ENCODE data around the gene CPT2. TPM values are rescaled to one million over a fixed set of nuclear protein-coding genes. Genes with fewer than 3 reads are reported as not detected.

CPT2 gene
- total RNA-seq, 1 donor from 2014 or later, result 24.8 TPM

GRCh38 chr1:53210352-53210751, 13.7 kb downstream of the CPT2 start:
- no peak for DNase-seq (ENCODE audit: low spot score in 2 of 2)
- Histone ChIP-seq H3K36me3 (peaks cover 57 to 91% of the 10 kb centered on the region in 2 donors), H3K4me1 (no peaks in the 10 kb centered on the region), H3K4me3 (no peak overlapping the region), H3K9me3 (no peaks in the 10 kb centered on the region), H3K27me3 (no peaks in the 10 kb centered on the region), H3K27ac (no peak overlapping the region)
- intact Hi-C loops (cut with DNase I), result no loop called here
- TF ChIP-seq CTCF (IDR thresholded peaks at IDR 0.05), result no peak

- intact Hi-C loops (cut with DNase I), result no loop called here
- Histone ChIP-seq H3K27me3 (no peaks in the 10 kb centered on the region), H3K9me3 (no peaks in the 10 kb centered on the region), H3K27ac (no peak overlapping the region), H3K4me3 (no peak overlapping the region), H3K4me1 (no peaks in the 10 kb centered on the region), H3K36me3 (peaks cover 55 to 91% of the 10 kb centered on the region in 2 donors)
- no peak for DNase-seq (ENCODE audit: low spot score in 2 of 2)
- TF ChIP-seq CTCF (IDR thresholded peaks at IDR 0.05), result no peak
Observed at GRCh38 chr1:53210954-53211353, 14.3 kb downstream of the CPT2 start.

- Histone ChIP-seq H3K4me3 (no peak overlapping the region), H3K9me3 (no peaks in the 10 kb centered on the region), H3K27ac (no peak overlapping the region), H3K36me3 (peaks cover 44 to 71% of the 10 kb centered on the region in 2 donors), H3K4me1 (peaks cover 0 to 2% of the 10 kb centered on the region in 2 donors), H3K27me3 (no peaks in the 10 kb centered on the region)
- no peak for DNase-seq (ENCODE audit: low spot score in 2 of 2)
- intact Hi-C loops (cut with DNase I), result no loop called here
- no peak for TF ChIP-seq CTCF (IDR thresholded peaks at IDR 0.05)
Observed at GRCh38 chr1:53214376-53214940, 17.8 kb downstream of the CPT2 start.

- intact Hi-C loops (cut with DNase I), result no loop called here
- H3K9me3 ChIP-seq, result no peaks in the 10 kb centered on the region
- peaks cover 3 to 12% of the 10 kb centered on the region in 2 donors for H3K4me1 ChIP-seq
- DNase-seq (ENCODE audit: low spot score in 2 of 2), result no peak
- H3K27me3 ChIP-seq, result no peaks in the 10 kb centered on the region
- no peak for TF ChIP-seq CTCF (IDR thresholded peaks at IDR 0.05)
- no peak overlapping the region for H3K4me3 ChIP-seq
- peaks cover 22 to 34% of the 10 kb centered on the region in 2 donors for H3K36me3 ChIP-seq
- H3K27ac ChIP-seq, result no peak overlapping the region
Observed at GRCh38 chr1:53218201-53218600, 21.6 kb downstream of the CPT2 start.

- Histone ChIP-seq H3K36me3 (peaks cover 9 to 19% of the 10 kb centered on the region in 2 donors), H3K9me3 (no peaks in the 10 kb centered on the region), H3K27me3 (no peaks in the 10 kb centered on the region), H3K27ac (peak overlapping the region; percentile 91 to 98), H3K4me1 (peaks cover 3 to 12% of the 10 kb centered on the region in 2 donors), H3K4me3 (peak overlapping the region; percentile 72 to 88)
- no peak for TF ChIP-seq CTCF (IDR thresholded peaks at IDR 0.05)
- no peak for DNase-seq (ENCODE audit: low spot score in 2 of 2)
- intact Hi-C loops (cut with DNase I), result loop anchor here (1.0 to 10.0 kb wide), 4 partner anchors 19 to 1545 kb away; partner anchors contain the start of genes CPT2, MAGOH and PARS2
Observed at GRCh38 chr1:53219711-53220110, 23.1 kb downstream of the CPT2 start.
